HL-60/S4 (cell line): ENCODE results near the gene KRT78.

Source experiments
- in situ Hi-C: fragments of 300-500 bp; cut with MboI; formaldehyde crosslinking; loops from 2 replicates; pipeline ENCODE4 v1.14.3; 2022; ENCODE audit warnings: low sequenced_read_pairs

The KRT78 gene

GRCh38 chr12:52873513-52873831 is 24.7 kb upstream of the KRT78 start:
- in situ Hi-C loops, result loop anchor here (25.0 kb wide), 1 partner anchor 486 kb away; the partner anchor contains the start of gene KRT84

GRCh38 chr12:52872644-52873389 is 24.0 kb upstream of the KRT78 start:
- in situ Hi-C loops, result loop anchor here (25.0 kb wide), 1 partner anchor 486 kb away; the partner anchor contains the start of gene KRT84

GRCh38 chr12:52871291-52872039 is 22.7 kb upstream of the KRT78 start:
- in situ Hi-C loops, result loop anchor here (25.0 kb wide), 1 partner anchor 484 kb away; the partner anchor contains the start of gene KRT84

- in situ Hi-C loops, result loop anchor here (25.0 kb wide), 1 partner anchor 483 kb away; the partner anchor contains the start of gene KRT84
Measured at GRCh38 chr12:52870361-52871290, 21.8 kb upstream of the KRT78 start.

- in situ Hi-C loops, result loop anchor here (25.0 kb wide), 1 partner anchor 480 kb away; the partner anchor contains the start of gene KRT84
Measured at GRCh38 chr12:52867642-52868041, 18.8 kb upstream of the KRT78 start.

- in situ Hi-C loops, result loop anchor here (25.0 kb wide), 1 partner anchor 480 kb away; the partner anchor contains the start of gene KRT84
Measured at GRCh38 chr12:52867152-52867551, 18.4 kb upstream of the KRT78 start.

- in situ Hi-C loops, result loop anchor here (25.0 kb wide), 1 partner anchor 478 kb away; the partner anchor contains the start of gene KRT84
Measured at GRCh38 chr12:52865090-52865944, 16.5 kb upstream of the KRT78 start.

GRCh38 chr12:52862023-52862422 is 13.2 kb upstream of the KRT78 start:
- in situ Hi-C loops, result loop anchor here (25.0 kb wide), 1 partner anchor 475 kb away; the partner anchor contains the start of gene KRT84

GRCh38 chr12:52861511-52861910 is 12.7 kb upstream of the KRT78 start:
- in situ Hi-C loops, result loop anchor here (25.0 kb wide), 1 partner anchor 474 kb away; the partner anchor contains the start of gene KRT84

GRCh38 chr12:52860102-52860823 is 11.5 kb upstream of the KRT78 start:
- in situ Hi-C loops, result loop anchor here (25.0 kb wide), 1 partner anchor 473 kb away; the partner anchor contains the start of gene KRT84

- in situ Hi-C loops, result loop anchor here (25.0 kb wide), 1 partner anchor 470 kb away; the partner anchor contains the start of gene KRT84
Measured at GRCh38 chr12:52857500-52857899, 8.7 kb upstream of the KRT78 start.

GRCh38 chr12:52856787-52857186 is 8.0 kb upstream of the KRT78 start:
- in situ Hi-C loops, result loop anchor here (25.0 kb wide), 1 partner anchor 469 kb away; the partner anchor contains the start of gene KRT84

GRCh38 chr12:52856077-52856476 is 7.3 kb upstream of the KRT78 start:
- in situ Hi-C loops, result loop anchor here (25.0 kb wide), 1 partner anchor 469 kb away; the partner anchor contains the start of gene KRT84

- in situ Hi-C loops, result loop anchor here (25.0 kb wide), 1 partner anchor 464 kb away; the partner anchor contains the start of gene KRT84
Measured at GRCh38 chr12:52851787-52852186, 3.0 kb upstream of the KRT78 start.

- in situ Hi-C loops, result loop anchor here (25.0 kb wide), 1 partner anchor 463 kb away; the partner anchor contains the start of gene KRT84
Measured at GRCh38 chr12:52850681-52851080, 1.9 kb upstream of the KRT78 start.

- in situ Hi-C loops, result no loop called here
Measured at GRCh38 chr12:52849511-52849910, 717 bp upstream of the KRT78 start.

- in situ Hi-C loops, result no loop called here
Measured at GRCh38 chr12:52847335-52848102, 1.3 kb downstream of the KRT78 start.
